Measurements from ENCODE around the gene TIMM13.
"Not testable (repeated sequence)": the region's sequence is repeated elsewhere in the genome, so short reads cannot be mapped to it uniquely, and the experiment has no call there.

TIMM13 gene

GRCh38 chr19:2408247-2408646, 19.1 kb downstream of the TIMM13 start:
- ATAC-seq (ENCODE audit: insufficient read depth, low read depth) (no peak), DNase-seq (no peak)
- no peaks in the 10 kb centered on the region for H3K79me2 ChIP-seq (ENCODE audit: insufficient read depth, low read length)
- H2AFZ ChIP-seq (ENCODE audit: low read depth, low read length) = no peak overlapping the region
- TF ChIP-seq CTCF (IDR thresholded peaks at IDR 0.05; ENCODE audit: borderline replicate concordance, extremely low read depth, low read length, poor library complexity, severe bottlenecking) (no peak), EZH2 (IDR thresholded peaks at IDR 0.05; ENCODE audit: borderline replicate concordance, low read depth, low read length, severe bottlenecking) (no peak)
- no peaks in the 10 kb centered on the region for H3K27me3 ChIP-seq (ENCODE audit: insufficient read depth, low read length, poor library complexity)
- H3K36me3 ChIP-seq (ENCODE audit: insufficient read depth, low read length) = no peaks in the 10 kb centered on the region
- H3K4me1 ChIP-seq (ENCODE audit: insufficient read depth, low read length) = no peaks in the 10 kb centered on the region
- H3K9ac ChIP-seq (ENCODE audit: low read depth, low read length) = no peak overlapping the region
- H3K27ac ChIP-seq (ENCODE audit: low read length) = no peak overlapping the region
- no peaks in the 10 kb centered on the region for H3K9me3 ChIP-seq (ENCODE audit: insufficient read depth, low read length, severe bottlenecking)
- H3K4me2 ChIP-seq (ENCODE audit: insufficient read depth, low read length) = no peak overlapping the region
- H4K20me1 ChIP-seq (ENCODE audit: insufficient read depth, low read length) = no peaks in the 10 kb centered on the region
- H3K4me3 ChIP-seq (ENCODE audit: low read depth in 1 of 2, low read length in 2 of 2) = no peak overlapping the region

GRCh38 chr19:2399582-2399981, 27.8 kb downstream of the TIMM13 start:
- H3K4me3 ChIP-seq (ENCODE audit: low read depth in 1 of 2, low read length in 2 of 2) = no peak overlapping the region
- TF ChIP-seq CTCF (IDR thresholded peaks at IDR 0.05; ENCODE audit: borderline replicate concordance, extremely low read depth, low read length, poor library complexity, severe bottlenecking) = no peak
- no peak for TF ChIP-seq EZH2 (IDR thresholded peaks at IDR 0.05; ENCODE audit: borderline replicate concordance, low read depth, low read length, severe bottlenecking)
- no peaks in the 10 kb centered on the region for H3K27me3 ChIP-seq (ENCODE audit: insufficient read depth, low read length, poor library complexity)
- no peaks in the 10 kb centered on the region for H4K20me1 ChIP-seq (ENCODE audit: insufficient read depth, low read length)
- no peak overlapping the region for H3K9ac ChIP-seq (ENCODE audit: low read depth, low read length)
- no peaks in the 10 kb centered on the region for H3K9me3 ChIP-seq (ENCODE audit: insufficient read depth, low read length, severe bottlenecking)
- H3K4me1 ChIP-seq (ENCODE audit: insufficient read depth, low read length) = no peaks in the 10 kb centered on the region
- H3K79me2 ChIP-seq (ENCODE audit: insufficient read depth, low read length) = no peaks in the 10 kb centered on the region
- no peak overlapping the region for H2AFZ ChIP-seq (ENCODE audit: low read depth, low read length)
- H3K36me3 ChIP-seq (ENCODE audit: insufficient read depth, low read length) = no peaks in the 10 kb centered on the region
- DNase-seq (no peak), ATAC-seq (ENCODE audit: insufficient read depth, low read depth) (no peak)
- H3K27ac ChIP-seq (ENCODE audit: low read length) = no peak overlapping the region
- H3K4me2 ChIP-seq (ENCODE audit: insufficient read depth, low read length) = no peak overlapping the region

GRCh38 chr19:2398735-2399305, 28.6 kb downstream of the TIMM13 start:
- Histone ChIP-seq H3K4me1 (ENCODE audit: insufficient read depth, low read length) (no peaks in the 10 kb centered on the region), H3K36me3 (ENCODE audit: insufficient read depth, low read length) (no peaks in the 10 kb centered on the region), H2AFZ (ENCODE audit: low read depth, low read length) (no peak overlapping the region), H3K4me2 (ENCODE audit: insufficient read depth, low read length) (no peak overlapping the region), H4K20me1 (ENCODE audit: insufficient read depth, low read length) (no peaks in the 10 kb centered on the region), H3K4me3 (ENCODE audit: low read depth in 1 of 2, low read length in 2 of 2) (no peak overlapping the region), H3K79me2 (ENCODE audit: insufficient read depth, low read length) (no peaks in the 10 kb centered on the region), H3K9me3 (ENCODE audit: insufficient read depth, low read length, severe bottlenecking) (no peaks in the 10 kb centered on the region), H3K27me3 (ENCODE audit: insufficient read depth, low read length, poor library complexity) (no peaks in the 10 kb centered on the region), H3K27ac (ENCODE audit: low read length) (no peak overlapping the region), H3K9ac (ENCODE audit: low read depth, low read length) (no peak overlapping the region)
- DNase-seq = no peak
- TF ChIP-seq EZH2 (IDR thresholded peaks at IDR 0.05; ENCODE audit: borderline replicate concordance, low read depth, low read length, severe bottlenecking) (no peak), CTCF (IDR thresholded peaks at IDR 0.05; ENCODE audit: borderline replicate concordance, extremely low read depth, low read length, poor library complexity, severe bottlenecking) (no peak)
- no peak for ATAC-seq (ENCODE audit: insufficient read depth, low read depth)

GRCh38 chr19:2397173-2397572, 30.2 kb downstream of the TIMM13 start:
- not testable (repeated sequence) for H3K9ac ChIP-seq (ENCODE audit: low read depth, low read length); H3K4me3 ChIP-seq (ENCODE audit: low read depth in 1 of 2, low read length in 2 of 2); DNase-seq; H3K27me3 ChIP-seq (ENCODE audit: insufficient read depth, low read length, poor library complexity); H3K9me3 ChIP-seq (ENCODE audit: insufficient read depth, low read length, severe bottlenecking); ATAC-seq (ENCODE audit: insufficient read depth, low read depth); H3K4me2 ChIP-seq (ENCODE audit: insufficient read depth, low read length); H3K27ac ChIP-seq (ENCODE audit: low read length); H2AFZ ChIP-seq (ENCODE audit: low read depth, low read length); H3K4me1 ChIP-seq (ENCODE audit: insufficient read depth, low read length); H3K79me2 ChIP-seq (ENCODE audit: insufficient read depth, low read length); H4K20me1 ChIP-seq (ENCODE audit: insufficient read depth, low read length); H3K36me3 ChIP-seq (ENCODE audit: insufficient read depth, low read length)

GRCh38 chr19:2395293-2395829, 32.0 kb downstream of the TIMM13 start:
- not testable (repeated sequence) for H3K9me3 ChIP-seq (ENCODE audit: insufficient read depth, low read length, severe bottlenecking); H4K20me1 ChIP-seq (ENCODE audit: insufficient read depth, low read length); DNase-seq; H3K27ac ChIP-seq (ENCODE audit: low read length); H3K79me2 ChIP-seq (ENCODE audit: insufficient read depth, low read length); H3K27me3 ChIP-seq (ENCODE audit: insufficient read depth, low read length, poor library complexity); H3K36me3 ChIP-seq (ENCODE audit: insufficient read depth, low read length); H3K4me3 ChIP-seq (ENCODE audit: low read depth in 1 of 2, low read length in 2 of 2); H2AFZ ChIP-seq (ENCODE audit: low read depth, low read length); ATAC-seq (ENCODE audit: insufficient read depth, low read depth); H3K9ac ChIP-seq (ENCODE audit: low read depth, low read length); H3K4me1 ChIP-seq (ENCODE audit: insufficient read depth, low read length); H3K4me2 ChIP-seq (ENCODE audit: insufficient read depth, low read length)
